Upper lobe of right lung (tissue), 1 donor: ENCODE results near the gene TJP1. TPM values are rescaled to one million over a fixed set of nuclear protein-coding genes. Genes with fewer than 3 reads are reported as not detected.

Source experiments
- ATAC-seq: fragments of 200-7000 bp; cut with Tn5 transposase; one replicate; pipeline ENCODE4 v1.9.1; 2020; ENCODE audit warnings: mild to moderate bottlenecking, moderate library complexity
- DNase-seq: peaks from one replicate; pipeline ENCODE4 v3.0.0-alpha.2; 2020
- H3K27ac ChIP-seq: fragments of 200-600 bp; one replicate; pipeline ENCODE4 v1.8.0; 2022
- H3K27me3 ChIP-seq: fragments of 200-600 bp; one replicate; pipeline ENCODE4 v1.8.0; 2022; ENCODE audit warnings: mild to moderate bottlenecking
- H3K36me3 ChIP-seq: fragments of 200-600 bp; one replicate; pipeline ENCODE4 v1.8.0; 2022
- H3K4me1 ChIP-seq: fragments of 200-600 bp; one replicate; pipeline ENCODE4 v1.8.0; 2022
- H3K4me3 ChIP-seq: fragments of 200-600 bp; one replicate; pipeline ENCODE4 v1.8.0; 2022; ENCODE audit warnings: mild to moderate bottlenecking
- H3K9me3 ChIP-seq: fragments of 200-600 bp; one replicate; pipeline ENCODE4 v1.8.0; 2022
- CTCF ChIP-seq: fragments of 200-600 bp; IDR thresholded peaks from one replicate; pipeline ENCODE4 v1.8.0; 2022; ENCODE audit warnings: antibody characterized with exemption
- intact Hi-C: fragments of 100-400 bp; cut with DNase I; formaldehyde crosslinking; loops from one replicate; pipeline ENCODE4 v1.11.0; 2022
- total RNA-seq: library from RNA; stranded (reverse); fragmentation: NEBNext Ultra II Directional; extraction: Animal tissue kit (Norgen Biotek cat#: 25700); gene quantifications from one replicate; pipeline ENCODE4 v1.2.1, GENCODE V29; 2021
- donor health status: DM: no; HTN: yes; CAD: no; lungs with severe emphysema.

TJP1 gene
- total RNA-seq, 1 donor from 2014 or later, result 147 TPM

GRCh38 chr15:29690765-29691475 is 131.3 kb downstream of the TJP1 start:
- no peaks in the 10 kb centered on the region for H3K9me3 ChIP-seq
- no peaks in the 10 kb centered on the region for H3K27me3 ChIP-seq
- H3K36me3 ChIP-seq, result no peaks in the 10 kb centered on the region
- intact Hi-C loops, result no loop called here
- H3K4me1 ChIP-seq, result no peaks in the 10 kb centered on the region
- H3K27ac ChIP-seq, result no peak overlapping the region
- TF ChIP-seq CTCF, result no peak
- DNase-seq, result no peak
- ATAC-seq, result no peak
- H3K4me3 ChIP-seq, result no peak overlapping the region

- Histone ChIP-seq H3K9me3 (no peaks in the 10 kb centered on the region), H3K27ac (no peak overlapping the region), H3K4me1 (no peaks in the 10 kb centered on the region), H3K27me3 (no peaks in the 10 kb centered on the region), H3K36me3 (no peaks in the 10 kb centered on the region), H3K4me3 (no peak overlapping the region)
- TF ChIP-seq CTCF, result no peak
- intact Hi-C loops, result no loop called here
- DNase-seq (no peak), ATAC-seq (peak; percentile 6)
Observed at GRCh38 chr15:29689287-29689986, 132.8 kb downstream of the TJP1 start.

- intact Hi-C loops, result no loop called here
- H3K27ac ChIP-seq, result no peak overlapping the region
- no peaks in the 10 kb centered on the region for H3K4me1 ChIP-seq
- H3K4me3 ChIP-seq, result no peak overlapping the region
- DNase-seq (no peak), ATAC-seq (peak; percentile 29)
- no peak for TF ChIP-seq CTCF
- no peaks in the 10 kb centered on the region for H3K36me3 ChIP-seq
- no peaks in the 10 kb centered on the region for H3K9me3 ChIP-seq
- H3K27me3 ChIP-seq, result no peaks in the 10 kb centered on the region
Observed at GRCh38 chr15:29688506-29689286, 133.6 kb downstream of the TJP1 start.

GRCh38 chr15:29687939-29688505 is 134.2 kb downstream of the TJP1 start:
- no peaks in the 10 kb centered on the region for H3K4me1 ChIP-seq
- intact Hi-C loops, result no loop called here
- no peak overlapping the region for H3K27ac ChIP-seq
- H3K27me3 ChIP-seq, result no peaks in the 10 kb centered on the region
- no peak for DNase-seq
- TF ChIP-seq CTCF, result no peak
- H3K4me3 ChIP-seq, result no peak overlapping the region
- no peaks in the 10 kb centered on the region for H3K36me3 ChIP-seq
- peak; percentile 49 for ATAC-seq
- no peaks in the 10 kb centered on the region for H3K9me3 ChIP-seq

- intact Hi-C loops, result no loop called here
- Histone ChIP-seq H3K4me1 (no peaks in the 10 kb centered on the region), H3K4me3 (no peak overlapping the region), H3K9me3 (no peaks in the 10 kb centered on the region), H3K27ac (no peak overlapping the region), H3K36me3 (no peaks in the 10 kb centered on the region), H3K27me3 (no peaks in the 10 kb centered on the region)
- DNase-seq, result no peak
- peak; percentile 4 for ATAC-seq
- no peak for TF ChIP-seq CTCF
Observed at GRCh38 chr15:29687204-29687815, 135.0 kb downstream of the TJP1 start.
